ENCODE data around the gene MRM1.

The MRM1 gene

DNA sequence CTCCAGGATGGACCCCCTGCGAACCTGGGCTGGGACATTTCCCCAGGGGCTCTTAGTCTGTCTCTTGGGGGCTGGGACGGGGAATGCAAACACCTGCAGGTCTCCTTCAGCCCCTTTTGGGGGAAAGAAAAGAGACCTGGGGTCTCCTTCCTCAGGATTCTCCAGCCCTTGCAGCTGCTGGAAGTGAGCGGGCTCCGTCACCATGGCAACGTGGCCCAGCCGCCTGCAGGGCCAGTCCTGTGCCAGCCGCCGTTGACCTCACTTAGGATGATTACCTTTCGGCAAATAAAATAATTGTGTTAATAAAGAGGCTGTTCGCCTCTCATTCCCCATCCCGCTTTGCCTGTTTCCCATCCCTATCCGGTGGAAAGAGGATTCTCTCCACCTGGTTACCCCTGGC lies 25.7 kb downstream of the MRM1 start:
- TF ChIP-seq, protein P1, sequence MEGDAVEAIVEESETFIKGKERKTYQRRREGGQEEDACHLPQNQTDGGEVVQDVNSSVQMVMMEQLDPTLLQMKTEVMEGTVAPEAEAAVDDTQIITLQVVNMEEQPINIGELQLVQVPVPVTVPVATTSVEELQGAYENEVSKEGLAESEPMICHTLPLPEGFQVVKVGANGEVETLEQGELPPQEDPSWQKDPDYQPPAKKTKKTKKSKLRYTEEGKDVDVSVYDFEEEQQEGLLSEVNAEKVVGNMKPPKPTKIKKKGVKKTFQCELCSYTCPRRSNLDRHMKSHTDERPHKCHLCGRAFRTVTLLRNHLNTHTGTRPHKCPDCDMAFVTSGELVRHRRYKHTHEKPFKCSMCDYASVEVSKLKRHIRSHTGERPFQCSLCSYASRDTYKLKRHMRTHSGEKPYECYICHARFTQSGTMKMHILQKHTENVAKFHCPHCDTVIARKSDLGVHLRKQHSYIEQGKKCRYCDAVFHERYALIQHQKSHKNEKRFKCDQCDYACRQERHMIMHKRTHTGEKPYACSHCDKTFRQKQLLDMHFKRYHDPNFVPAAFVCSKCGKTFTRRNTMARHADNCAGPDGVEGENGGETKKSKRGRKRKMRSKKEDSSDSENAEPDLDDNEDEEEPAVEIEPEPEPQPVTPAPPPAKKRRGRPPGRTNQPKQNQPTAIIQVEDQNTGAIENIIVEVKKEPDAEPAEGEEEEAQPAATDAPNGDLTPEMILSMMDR (IDR thresholded peaks at IDR 0.05; ENCODE audit: insufficient read depth, low read length, poor library complexity, severe bottlenecking): no peak
- Histone ChIP-seq H3K4me3 (replicated peaks; ENCODE audit: low read depth, low read length) (no peak overlapping the region), H3K36me3 (ENCODE audit: control insufficient read depth, insufficient read depth, low read length) (no peaks in the 10 kb centered on the region), H3K27me3 (replicated peaks; ENCODE audit: control insufficient read depth, insufficient read depth, low read length) (no peaks in the 10 kb centered on the region)
- DNase-seq (ENCODE audit: extremely low read depth, insufficient read length): no peak

DNA sequence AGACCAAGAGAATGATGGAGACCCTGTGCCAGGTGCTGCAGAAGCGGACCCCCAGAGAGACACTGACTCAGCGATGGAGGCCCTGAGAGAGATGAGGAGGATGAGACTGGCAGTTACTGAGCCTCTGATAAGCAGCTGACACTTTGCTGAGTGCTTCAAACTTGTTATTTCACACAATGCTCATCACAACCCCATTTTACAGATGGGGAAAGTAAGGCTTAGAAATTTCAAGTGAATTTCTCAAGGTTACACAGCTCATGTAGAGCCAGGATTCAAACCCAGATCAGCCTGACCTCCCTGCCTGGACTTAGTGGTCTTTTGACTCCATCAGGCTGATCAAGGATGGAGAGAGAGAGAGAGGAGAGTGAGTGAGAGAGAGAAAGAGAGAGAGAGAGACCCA lies 27.2 kb downstream of the MRM1 start:
- TF ChIP-seq, protein P1 (IDR thresholded peaks at IDR 0.05; ENCODE audit: insufficient read depth, low read length, poor library complexity, severe bottlenecking): no peak
- H3K27me3 ChIP-seq (replicated peaks; ENCODE audit: control insufficient read depth, insufficient read depth, low read length): no peaks in the 10 kb centered on the region; the same call in 1 of the 2 replicates

DNA sequence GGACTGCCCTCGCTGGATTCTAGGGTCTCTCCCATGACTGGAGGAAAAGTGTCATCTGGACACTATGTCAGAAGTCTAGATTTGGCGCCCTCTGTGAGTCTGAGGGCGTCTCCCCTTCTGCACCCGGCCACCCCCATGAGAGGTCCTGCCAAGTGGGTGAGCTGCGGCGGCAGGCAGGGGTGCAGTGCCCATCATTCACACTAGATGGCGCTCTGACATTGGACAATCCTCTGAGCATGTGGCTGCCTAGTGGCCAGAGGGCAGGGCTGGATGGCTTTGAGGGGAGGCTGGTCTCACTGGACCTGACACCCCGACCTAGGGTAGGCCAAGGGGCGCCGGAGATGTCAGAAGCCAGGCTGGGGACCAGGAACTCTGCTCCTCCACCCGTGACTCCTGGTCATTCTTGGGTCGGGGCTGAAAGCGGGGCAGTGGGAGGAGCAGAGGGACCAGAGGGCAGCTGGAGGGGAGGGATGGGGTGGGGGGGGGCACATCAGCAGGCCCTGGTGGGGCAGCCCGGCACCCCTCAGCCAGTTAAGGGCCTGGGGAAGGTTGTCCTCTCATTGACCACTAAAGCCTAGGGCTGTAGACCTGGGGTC lies 28.0 kb downstream of the MRM1 start:
- Histone ChIP-seq H3K4me3 (replicated peaks; ENCODE audit: low read depth, low read length) (no peak overlapping the region), H3K27me3 (replicated peaks; ENCODE audit: control insufficient read depth, insufficient read depth, low read length) (no peaks in the 10 kb centered on the region; the same call in 1 of the 2 replicates), H3K36me3 (ENCODE audit: control insufficient read depth, insufficient read depth, low read length) (no peaks in the 10 kb centered on the region)
- TF ChIP-seq, protein P1 (IDR thresholded peaks at IDR 0.05; ENCODE audit: insufficient read depth, low read length, poor library complexity, severe bottlenecking): peak; percentile 95
- DNase-seq (ENCODE audit: extremely low read depth, insufficient read length): peak; percentile 59

More for the DNA sequence above, 27.2 kb downstream of the MRM1 start:
- DNase-seq (ENCODE audit: extremely low read depth, insufficient read length): no peak
- Histone ChIP-seq H3K36me3 (ENCODE audit: control insufficient read depth, insufficient read depth, low read length) (no peaks in the 10 kb centered on the region), H3K4me3 (replicated peaks; ENCODE audit: low read depth, low read length) (no peak overlapping the region)

DNA sequence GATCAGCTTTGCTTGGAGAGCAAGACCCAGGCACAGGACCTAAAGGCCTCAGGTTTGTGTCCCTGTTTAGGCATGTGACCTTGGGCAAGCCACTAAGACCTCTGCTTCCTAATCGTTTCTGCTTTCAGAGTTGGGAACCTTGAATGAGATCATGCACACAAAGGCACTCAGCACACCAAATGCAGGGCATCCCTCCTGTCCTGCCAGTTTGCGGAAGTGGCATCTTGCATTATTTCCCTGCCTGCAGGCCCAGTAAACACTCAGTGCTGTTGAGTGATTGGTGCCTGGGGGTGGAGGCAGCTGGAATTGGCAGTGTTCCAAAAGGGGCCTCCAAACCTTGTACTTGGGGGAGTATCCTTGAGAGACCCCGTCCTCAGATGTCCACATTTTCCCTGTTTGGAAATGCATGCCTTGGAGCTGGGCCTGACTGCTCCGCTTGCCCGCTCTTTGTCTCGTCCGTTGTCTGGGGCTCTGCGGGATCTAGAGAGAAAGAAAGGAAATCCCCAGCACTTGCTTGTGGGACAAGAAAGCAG lies 28.7 kb downstream of the MRM1 start:
- no peak overlapping the region for H3K4me3 ChIP-seq (replicated peaks; ENCODE audit: low read depth, low read length)
- H3K36me3 ChIP-seq (ENCODE audit: control insufficient read depth, insufficient read depth, low read length): no peaks in the 10 kb centered on the region
- TF ChIP-seq, protein P1 (IDR thresholded peaks at IDR 0.05; ENCODE audit: insufficient read depth, low read length, poor library complexity, severe bottlenecking): no peak
- DNase-seq (ENCODE audit: extremely low read depth, insufficient read length): no peak
- no peaks in the 10 kb centered on the region; the same call in 1 of the 2 replicates for H3K27me3 ChIP-seq (replicated peaks; ENCODE audit: control insufficient read depth, insufficient read depth, low read length)

DNA sequence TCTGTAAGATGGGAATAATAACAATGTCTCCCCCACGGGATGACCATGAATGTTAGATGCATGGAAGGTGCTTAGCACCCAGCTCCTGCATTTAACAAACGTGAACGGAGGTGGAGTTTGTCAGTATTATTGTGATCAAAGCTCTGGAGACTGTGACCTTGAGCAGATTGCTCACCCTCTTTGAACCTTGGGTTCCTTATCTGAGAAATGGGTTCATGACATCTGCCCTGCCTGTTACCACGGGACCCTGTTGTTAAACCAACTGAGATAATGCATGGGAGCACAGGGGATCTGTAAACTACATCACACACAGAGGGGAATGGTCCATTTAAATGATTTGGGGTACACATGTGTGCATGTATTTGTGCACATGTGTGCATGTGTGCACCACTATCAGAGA lies 29.6 kb downstream of the MRM1 start:
- TF ChIP-seq, protein P1 (IDR thresholded peaks at IDR 0.05; ENCODE audit: insufficient read depth, low read length, poor library complexity, severe bottlenecking): no peak
- DNase-seq (ENCODE audit: extremely low read depth, insufficient read length): no peak
- Histone ChIP-seq H3K4me3 (replicated peaks; ENCODE audit: low read depth, low read length) (no peak overlapping the region), H3K36me3 (ENCODE audit: control insufficient read depth, insufficient read depth, low read length) (no peaks in the 10 kb centered on the region), H3K27me3 (replicated peaks; ENCODE audit: control insufficient read depth, insufficient read depth, low read length) (no peaks in the 10 kb centered on the region; the same call in 1 of the 2 replicates)
